Activated CD8-positive, alpha-beta memory T cell treated with anti-CD3 and anti-CD28 coated beads, Interleukin-2, amount 50 U/mL, for 24 hours (primary cell): Measurements from ENCODE around the gene CSTB.

ENCODE experiments used
- DNase-seq: peaks from one replicate; pipeline ENCODE4 v3.0.0-alpha.2; 2020; ENCODE audit errors: extremely low read depth

Gene CSTB

DNA sequence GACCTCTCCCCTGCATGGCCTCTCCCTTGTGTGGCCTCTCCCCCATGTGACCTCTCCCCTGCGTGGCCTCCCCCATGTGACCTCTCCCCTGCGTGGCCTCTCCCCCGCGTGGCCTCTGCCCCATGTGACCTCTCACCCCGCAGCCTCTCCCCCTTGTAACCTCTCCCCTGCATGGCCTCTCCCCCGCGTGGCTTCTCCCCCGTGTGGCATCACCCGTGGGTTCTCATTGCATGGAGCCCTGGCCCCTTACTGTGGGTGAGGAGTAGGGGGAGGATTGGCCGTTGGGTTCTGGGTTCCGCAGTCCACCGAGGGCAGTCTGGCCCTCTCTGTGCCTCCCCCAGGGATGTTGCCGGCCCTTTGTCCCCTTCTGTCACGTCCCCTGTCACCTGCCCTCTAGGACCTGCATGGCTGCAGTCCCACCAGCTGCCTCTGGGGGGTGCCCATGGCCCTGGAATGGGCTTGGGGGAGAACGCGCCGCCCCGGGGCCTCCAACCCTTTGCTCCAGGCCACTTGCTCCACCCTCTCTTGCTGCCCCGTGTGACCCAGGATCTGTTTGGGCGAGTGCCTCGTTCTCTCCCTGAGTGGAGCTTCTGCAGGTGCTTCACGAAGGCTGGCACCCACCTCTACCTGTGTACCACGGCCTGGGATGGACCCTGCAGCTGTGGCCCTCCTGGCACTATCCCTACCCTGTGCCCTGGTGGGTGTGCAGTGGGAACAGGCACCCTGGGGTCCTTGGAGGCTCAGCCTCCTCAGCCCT lies 34.6 kb upstream of the CSTB start:
- DNase-seq: peak; percentile 78

DNA sequence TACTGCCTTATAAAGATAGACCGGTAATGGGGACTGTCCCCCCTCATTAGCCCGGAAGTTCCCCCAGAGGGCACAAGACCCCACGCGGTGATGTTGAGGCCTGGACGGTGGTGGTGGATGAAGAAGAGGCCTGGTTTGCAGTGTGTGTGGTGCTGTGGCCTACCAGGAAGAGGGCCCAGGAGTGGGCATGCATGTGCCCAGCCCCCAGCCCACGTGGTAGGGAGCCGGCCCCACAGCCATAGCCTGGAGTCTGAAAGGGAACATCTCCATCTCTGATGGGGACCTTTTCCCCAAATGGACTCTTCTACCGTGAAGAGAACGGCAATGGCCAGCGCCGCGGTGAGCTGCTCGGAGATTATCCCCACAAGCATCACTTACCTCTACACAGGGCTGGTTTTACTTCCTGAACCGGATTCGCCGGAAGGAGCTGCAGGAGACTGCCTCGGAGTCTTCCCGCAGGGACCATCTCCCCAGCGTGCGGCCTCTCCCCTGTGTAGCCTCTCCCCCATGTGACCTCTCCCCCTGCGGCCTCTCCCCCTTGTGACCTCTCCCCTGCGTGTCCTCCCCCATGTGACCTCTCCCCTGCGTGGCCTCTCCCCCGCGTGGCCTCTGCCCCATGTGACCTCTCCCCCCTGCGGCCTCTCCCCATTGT lies 33.9 kb upstream of the CSTB start:
- no peak for DNase-seq

DNA sequence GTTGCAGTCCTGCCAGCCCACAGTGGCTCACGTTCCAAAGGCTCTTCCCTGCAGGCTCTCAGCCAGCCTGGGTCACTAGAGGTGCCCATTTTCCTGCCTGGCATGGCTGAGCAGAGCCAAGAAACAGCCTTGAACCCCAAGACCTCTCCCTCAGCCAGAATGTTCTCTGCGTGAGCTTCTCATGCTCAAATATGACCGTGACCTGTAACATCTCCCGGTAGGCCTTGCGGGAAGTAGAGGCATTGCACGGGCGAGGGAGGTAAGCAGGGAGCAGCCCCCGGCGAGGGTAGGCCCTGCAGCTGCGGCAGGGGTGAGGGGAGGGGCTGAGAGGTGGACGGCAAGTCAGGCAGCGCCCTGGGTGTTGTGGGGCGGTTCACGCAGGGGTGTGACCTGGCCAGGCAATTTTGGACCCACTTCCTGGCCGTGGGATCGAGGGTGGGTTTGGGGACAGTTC lies 33.3 kb upstream of the CSTB start:
- DNase-seq: no peak

DNA sequence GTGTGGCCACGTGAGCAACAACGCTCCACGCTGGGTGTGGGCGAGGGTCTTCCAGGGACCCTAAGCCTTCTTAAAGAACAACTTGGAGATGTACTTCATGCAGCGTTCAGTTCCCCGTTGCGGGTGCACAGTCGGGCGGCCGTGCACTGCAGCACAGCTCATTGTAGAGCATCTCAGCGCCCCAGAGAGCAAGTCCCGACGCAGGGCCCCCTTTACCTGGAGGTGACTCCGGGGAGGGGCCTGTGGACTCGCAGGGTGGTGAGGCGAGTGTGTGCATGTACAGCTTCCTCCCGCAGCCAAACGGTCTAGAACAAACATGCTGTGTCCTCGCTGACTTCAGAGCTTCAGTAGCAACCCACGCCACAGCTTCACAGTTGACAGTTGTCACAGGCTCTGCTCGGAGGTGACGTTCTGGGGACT lies 32.7 kb upstream of the CSTB start:
- no peak for DNase-seq

DNA sequence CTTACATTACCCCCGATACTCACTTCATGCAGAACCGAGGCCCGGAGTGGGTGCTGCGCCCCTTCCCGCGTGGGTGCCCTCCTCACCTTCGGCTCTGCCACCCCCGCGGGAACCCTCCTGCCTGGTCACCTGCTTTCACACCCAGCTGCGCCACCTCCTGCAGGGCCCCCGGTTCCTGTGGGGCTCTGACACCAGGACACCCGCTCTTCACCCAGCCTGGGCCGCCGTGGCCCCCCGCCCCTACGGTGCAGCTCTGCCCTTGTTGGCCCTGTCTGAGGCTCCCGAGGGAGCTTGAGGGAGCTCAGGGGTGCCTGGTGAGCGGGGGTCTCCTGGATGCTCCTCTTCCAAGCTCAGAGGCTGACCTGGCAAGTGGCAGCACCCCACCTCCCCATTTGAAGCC lies 32.3 kb upstream of the CSTB start:
- DNase-seq: no peak

DNA sequence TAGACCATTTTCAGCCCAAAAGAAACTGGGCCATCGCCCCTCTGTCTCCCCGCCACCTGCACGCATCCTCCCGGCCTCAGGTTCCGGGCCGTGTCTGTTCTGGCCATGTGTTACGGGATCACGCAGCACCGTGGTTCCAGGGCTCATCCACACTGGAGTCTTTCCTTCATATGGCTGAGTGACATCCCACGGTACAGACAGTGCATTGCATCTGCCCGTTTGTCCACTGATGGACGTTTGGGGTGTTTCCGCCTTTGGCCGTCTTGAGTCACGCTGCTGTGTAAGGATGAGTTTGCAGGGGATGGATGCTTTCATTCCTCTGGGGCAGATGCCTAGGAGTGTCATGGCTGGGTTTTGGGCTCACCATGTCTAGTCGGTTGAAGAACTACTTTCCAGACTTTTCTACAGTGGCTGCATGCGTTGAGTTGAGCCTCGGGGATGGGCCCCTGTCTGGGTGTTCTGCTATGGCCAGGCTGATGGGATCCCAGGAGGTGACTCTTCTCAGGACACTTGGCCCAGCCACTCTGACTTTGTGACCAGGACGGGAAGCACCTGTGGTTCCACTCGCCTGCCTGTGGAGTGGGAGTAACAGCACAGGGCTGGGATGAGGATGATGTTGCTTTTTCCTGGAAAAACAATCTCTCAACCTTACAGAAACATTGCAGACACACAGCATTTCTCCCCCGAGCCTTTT lies 30.1 kb upstream of the CSTB start:
- DNase-seq: no peak

DNA sequence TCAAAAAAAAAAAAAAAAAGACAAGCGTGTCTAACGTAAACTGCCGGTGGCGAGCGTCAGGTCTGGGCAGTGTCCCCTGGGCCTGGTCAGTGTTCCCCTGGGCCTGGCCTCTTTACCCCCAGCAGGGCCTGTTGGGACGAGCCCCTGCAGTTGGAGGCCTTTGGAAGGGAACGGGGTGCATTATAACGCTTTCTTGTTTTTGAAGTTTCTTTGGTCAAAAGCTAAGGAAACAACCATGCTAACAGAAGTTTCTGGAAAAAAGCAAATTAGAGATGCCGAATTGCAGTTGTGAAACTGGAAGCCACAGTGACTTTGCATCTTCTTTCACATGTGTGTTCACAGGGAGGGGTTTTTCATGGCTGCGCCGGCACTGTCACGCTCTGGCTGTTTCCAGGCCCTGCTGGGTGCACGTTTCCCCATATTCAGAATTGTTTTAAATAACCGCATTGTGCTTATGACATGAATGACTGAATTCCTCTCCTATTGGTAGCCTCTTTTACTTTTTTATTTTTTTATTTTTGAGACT lies 29.2 kb upstream of the CSTB start:
- DNase-seq: no peak

DNA sequence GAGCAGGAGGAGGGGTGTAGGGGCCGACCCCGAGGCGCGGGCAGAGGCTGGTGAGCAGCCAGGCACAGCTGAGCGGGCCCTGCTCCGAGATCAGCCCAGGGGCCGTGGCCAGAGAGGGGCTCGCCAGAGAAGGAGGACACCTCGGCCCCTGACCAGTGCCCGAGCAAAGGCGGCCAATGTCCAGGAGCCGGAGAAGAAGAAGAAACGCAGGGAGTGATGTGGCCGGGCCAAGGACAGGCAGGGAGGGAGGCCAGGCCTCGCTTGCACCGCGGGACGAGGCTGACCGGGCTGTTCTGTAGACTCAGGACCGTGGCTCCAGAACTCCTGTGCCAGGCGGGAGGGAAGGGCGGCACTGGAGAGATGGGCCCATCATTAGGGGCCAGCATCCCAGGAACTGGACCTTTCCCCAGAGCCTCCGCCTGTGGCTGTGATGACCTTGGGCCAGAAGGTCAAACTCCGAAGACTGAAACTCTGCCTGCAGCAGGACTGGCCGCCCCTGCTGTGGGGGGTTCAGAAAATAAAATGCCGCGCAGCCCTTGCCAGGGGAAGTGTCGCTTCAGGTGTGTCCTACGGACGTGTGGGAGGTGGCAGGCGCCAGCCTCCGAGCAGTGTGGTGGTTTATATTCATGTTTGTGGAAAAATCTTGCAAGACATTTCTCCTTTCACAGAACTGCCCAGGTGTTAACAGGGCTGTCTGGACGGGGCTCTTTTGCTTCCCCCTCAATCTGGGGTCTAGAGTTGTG lies 27.6 kb upstream of the CSTB start:
- no peak for DNase-seq

DNA sequence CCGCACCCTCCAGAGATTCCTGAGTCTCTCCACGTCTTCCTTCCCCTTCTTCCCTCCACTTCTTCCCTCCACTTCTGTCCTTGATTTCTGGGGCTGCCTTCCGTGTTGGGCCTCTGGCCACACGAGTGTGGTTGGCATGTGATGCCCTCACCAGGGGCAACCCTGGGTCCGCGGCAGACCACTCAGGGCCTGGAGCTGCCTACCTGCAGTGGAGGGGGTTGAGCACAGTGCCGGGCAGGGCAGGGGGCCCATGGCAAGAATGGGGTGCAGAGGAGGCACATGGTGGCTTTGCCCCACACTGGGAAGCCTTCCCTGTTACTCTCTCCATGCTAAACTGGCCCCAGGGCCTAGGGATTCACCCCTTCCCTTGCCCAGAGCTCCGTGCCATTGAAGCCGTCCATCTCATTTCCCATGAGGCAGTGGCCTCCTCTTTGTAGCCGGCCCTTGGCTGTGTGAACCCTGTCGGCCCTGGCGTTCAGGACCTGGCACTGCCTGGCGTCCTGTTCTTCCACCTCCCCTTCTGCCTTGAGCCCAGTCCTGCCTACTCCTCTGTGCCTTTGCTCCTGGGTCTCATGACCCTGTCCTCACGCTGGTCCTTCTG lies 26.7 kb upstream of the CSTB start:
- DNase-seq: no peak

DNA sequence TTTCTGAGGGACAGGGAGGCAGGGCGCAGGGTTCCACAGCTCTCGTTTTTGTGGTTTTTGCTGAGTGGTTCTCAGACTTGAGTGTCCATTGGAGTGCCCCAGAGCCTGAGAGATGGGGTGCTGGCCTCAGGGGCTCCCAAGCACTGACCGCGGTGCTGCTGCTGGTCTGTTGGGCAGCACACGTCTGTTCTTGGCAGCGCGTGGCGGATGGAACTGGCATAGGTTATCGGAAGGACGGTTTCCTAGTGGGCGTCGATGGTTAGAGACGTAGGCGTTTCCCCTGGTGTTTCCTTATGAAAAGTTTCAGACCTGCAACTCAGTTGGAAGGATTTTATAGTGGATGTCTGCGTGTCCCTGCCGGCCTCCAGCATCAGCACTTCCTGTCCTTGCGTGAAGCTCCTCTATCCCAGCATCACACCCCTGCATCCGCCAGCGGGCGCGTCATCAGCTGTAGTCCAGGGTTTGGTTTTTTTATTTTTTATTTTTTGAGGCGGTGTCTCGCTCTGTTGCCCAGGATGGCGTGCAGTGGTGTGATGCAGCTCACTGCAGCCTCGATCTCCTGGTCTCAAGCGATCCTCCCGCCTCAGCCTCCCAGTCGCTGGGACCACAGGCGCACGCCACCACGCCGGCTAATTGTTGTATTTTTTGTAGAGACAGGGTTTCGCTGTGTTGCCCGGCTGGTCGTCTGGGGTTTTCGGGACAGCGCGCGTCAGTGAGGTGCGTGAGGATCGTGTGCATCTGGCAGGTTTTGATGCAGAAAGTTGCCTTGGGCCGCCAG lies 25.1 kb upstream of the CSTB start:
- no peak for DNase-seq

DNA sequence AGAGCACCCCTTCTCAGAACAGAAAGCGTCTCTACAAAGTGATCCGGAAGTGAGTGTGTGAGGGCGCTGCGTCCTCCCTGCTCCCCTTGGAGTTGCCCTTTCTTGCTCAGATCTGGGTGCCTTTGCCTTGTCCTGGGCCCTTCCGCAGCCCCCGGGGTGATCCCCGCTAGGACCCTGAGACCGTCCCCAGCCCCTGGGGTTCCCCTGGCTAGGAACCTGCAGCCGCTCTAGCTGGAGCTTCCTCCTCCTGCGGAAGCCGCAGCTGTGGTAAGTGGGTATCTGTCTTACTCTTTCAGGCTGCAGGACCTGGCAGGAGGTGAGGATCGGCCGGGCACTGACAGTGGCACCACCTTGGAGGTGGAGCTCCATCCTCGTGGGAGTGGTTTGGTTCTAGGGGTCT lies 24.5 kb upstream of the CSTB start:
- no peak for DNase-seq

DNA sequence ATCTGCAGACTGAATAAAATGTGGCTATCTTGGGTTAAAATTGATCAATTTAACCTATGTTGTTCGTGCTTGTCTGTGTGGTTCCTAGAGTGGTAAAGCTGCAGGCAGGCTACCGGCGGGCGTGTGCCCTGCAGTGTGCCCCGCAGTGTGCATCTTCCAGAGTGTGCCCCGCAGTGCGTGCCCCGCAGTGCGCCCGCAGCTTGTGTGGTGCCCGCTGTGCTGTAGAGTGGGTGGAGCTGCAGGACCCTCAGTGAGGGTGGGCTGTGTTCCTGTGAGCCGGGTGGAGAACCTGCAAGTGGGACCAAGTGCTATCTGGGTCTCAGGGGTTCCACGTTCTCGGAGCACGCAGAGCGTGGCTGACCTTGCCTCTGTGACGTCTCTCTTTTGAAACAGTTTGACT lies 24.0 kb upstream of the CSTB start:
- DNase-seq: no peak

DNA sequence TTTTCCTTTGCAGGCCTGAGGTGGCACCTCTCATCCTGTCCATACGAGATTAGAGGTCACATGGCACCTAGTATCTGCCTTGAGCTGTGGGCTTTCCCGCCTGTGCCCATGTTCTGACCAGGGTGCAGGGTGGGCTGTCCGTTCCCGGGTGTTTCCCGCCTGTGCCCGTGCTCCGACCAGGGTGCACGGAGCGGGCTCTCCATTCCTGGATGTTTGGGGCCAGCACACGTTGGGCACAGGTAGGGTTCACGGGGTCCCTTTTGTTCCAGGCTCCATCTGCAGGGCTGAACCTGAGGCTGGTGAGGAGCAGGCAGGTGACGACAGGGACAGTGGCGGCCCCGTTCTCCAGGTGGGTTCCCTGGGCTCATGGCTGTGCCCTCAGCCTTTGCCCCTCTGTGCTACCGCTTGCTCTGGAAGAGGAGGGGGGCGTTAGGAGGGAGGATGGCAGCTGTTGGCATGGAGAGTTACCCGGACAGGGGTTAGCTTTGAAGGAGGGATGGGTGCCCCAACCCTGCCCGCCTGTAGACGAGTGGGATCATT lies 23.3 kb upstream of the CSTB start:
- DNase-seq: no peak

DNA sequence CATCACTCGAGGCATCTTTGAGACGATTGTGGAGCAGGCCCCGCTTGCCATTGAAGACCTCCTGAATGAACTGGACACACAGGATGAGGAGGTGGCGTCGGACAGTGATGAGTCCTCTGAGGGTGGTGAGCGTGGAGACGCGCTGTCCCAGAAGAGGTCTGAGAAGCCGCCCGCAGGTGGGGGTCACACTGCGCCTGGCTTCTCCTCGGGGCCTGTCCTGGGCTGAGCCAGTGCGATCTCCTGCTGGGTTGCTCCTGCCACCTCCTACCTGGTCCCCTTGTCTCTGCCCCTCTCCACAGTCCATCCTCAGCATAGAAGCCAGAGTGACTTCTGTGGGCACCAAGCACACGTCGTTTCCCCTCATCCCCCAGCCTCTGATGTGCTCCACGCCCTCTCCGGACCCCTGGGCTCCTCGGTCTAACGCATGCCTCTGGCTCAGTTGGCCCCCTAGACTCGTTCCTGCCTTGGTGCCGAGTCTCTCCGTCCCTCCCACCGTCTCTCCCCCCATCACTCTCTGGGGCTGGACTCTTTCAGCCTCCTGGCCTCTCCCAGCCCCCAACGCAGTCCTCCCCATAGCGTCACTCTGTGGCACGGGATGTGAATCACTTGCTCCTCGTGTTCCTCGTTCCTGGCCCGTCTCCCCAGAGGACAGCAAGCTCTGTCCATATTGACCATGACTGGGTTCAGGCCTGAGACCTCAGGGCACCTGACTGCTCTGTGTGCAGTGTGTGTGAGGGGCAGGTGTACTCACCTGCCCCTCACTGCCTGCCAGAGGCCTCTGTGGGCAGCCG lies 22.0 kb upstream of the CSTB start:
- no peak for DNase-seq

DNA sequence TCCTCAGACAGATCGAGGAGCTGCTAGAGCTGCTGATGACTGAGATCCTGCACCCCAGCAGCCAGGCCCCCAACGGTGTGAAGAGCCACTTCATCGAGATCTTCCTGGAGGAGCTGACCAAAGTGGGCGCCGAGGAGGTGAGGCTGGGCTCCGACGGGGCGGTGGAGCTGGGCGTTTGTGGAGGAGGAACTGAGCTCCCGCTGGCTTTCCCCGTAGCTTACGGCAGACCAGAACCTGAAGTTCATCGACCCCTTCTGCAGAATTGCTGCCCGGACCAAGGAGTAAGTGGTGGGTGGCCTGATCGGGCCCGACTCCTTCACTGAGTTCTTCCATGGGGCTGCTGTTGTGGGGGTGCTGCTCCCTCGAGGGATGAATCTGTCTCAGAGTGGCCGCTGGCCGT lies 21.3 kb upstream of the CSTB start:
- DNase-seq: no peak

DNA sequence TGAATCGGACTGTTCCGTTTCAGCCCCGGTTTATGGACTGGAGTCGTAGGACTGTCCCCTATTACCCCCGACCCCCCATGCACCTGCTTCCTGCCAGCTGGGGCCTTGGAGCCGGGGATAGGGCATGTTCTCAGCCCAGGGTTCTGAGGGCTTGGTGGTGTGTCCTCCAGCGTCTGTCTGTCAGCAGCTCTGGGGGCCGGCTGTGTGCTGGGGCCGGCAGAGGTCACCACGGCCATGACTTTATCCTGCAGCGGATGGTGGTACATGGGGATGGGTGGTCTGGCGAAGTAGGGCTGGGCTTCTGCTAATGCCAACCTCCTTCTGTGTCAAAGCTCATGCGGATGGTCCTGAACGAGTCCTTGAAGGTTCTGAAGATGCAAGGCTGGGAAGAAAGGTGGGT lies 18.7 kb upstream of the CSTB start:
- no peak for DNase-seq

DNA sequence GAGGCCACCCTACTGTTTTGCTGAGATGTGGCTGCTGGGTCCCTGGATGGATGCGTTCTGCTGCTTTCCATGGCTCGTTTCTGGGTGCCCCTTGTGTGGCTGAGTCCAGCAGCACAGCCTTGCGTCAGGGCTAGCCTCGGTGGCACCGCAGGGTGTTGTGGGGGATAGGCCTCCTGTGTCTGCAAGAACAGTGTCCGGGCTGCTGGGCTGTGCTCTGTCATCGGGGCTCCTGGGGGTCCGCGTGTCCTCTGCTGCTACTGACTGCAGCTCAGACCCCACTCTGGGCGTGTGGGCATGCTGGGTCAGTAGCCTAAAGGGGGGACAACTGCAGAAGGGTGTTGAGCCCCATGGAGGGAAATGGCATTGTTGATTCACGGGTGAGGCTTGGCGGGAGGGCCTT lies 18.2 kb upstream of the CSTB start:
- DNase-seq: no peak

DNA sequence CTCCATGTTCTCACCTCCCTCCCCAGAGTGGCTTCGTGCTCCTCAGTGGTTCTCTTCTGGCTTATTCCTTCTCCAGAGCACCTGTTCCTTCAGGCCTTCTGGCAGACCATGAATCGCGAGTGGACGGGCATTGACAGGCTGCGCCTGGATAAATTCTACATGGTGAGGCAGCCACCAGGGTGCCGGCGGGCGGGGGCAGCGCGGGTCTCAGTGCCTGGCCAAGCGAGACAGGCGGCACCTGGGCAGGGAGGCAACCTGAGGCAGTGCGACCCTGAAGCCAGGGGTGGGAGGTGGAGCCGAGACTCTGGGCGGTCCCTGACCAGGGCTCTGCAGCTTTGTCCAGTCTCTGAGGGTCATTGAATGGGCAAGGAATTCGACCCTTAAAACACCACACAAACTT lies 17.1 kb upstream of the CSTB start:
- DNase-seq: no peak

DNA sequence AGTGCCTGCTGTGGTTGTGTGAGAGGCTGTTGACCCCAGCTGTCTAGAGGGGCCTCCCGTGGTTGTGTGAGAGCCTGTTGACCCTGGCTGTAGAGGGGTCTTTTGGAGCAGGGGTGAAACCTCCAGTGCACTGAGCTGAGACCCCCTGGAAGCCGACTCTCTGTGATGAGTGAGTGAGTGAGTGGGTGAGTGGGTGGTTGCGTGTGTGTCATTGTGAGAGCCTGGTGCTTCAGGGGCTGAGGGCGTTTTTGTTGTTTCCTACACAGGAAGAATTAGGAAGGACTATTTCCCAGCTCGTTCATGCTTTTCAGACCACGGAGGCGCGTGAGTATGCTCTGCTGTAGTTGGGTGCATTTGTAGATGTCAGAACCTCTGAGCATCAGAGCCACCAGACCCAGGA lies 16.3 kb upstream of the CSTB start:
- DNase-seq: no peak

DNA sequence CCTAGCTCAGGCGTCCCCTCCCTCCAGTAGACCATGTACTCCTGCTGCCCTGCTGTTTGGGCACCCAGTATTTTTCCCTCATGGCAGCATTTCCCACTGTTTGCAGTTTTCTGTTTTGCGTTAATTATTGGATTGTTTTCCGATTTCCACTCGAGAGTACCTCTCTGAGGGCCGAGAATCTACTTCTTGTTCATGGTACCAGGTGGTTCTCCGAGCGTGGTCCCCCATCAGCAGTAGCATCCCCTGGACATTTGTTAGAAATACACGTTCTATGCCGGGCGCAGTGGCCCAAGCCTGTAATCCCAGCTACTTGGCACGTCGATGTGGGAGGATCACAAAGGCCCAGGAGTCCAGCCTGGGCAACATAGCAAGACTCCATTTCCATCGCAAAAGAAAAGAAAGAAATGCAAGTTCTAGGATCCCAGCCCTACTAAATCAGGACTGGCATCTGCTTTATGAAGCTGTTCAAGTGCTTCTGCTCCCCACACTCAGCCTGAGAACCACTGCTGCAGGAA lies 14.0 kb upstream of the CSTB start:
- no peak for DNase-seq
